Measurements from ENCODE around the gene JUND. TPM values are rescaled to one million over a fixed set of nuclear protein-coding genes. Genes with fewer than 3 reads are reported as not detected.
A peak's percentile ranks its signal among the peaks of the same experiment; 100 is the strongest.

Gene JUND
- total RNA-seq, 4 donors from 2014 or later, result 152 to 386 (median 290) TPM

DNA sequence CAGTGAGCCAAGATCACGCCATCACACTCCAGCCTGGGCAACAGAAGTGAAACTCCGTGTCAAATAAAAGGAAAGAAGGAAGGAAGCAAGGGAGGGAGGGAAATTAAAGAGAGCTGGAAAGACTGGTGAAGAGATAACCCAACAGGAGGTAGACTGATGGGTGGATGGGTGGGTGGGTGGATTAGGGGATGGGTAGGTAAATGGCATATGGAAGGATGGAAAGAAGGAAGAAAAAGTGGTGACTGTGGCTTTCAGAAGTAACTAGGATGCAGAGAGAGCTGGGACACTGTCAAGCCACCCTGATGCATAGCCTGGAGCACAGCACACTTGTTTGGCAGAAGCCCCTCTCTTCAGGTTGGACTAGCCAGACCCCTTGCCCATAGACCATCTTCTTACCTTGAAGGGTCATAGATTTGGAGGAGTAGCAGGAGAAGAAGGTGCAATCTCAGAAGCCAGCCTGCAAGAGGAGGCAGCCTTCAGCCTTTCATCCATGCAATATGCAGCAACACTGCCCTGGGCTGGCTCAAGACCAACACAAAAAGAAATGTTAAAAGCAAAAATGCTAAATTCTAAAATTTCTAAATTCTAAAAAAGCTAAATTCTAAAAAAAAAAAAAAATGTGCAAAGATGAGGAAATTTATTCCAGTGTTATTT lies 12.2 kb downstream of the JUND start:
- H3K4me3 ChIP-seq, result no peak overlapping the region
- intact Hi-C loops (cut with DNase I; ENCODE audit: low total_unique reads), result no loop called here
- H3K4me1 ChIP-seq, result peaks cover 0 to 3% of the 10 kb centered on the region in 2 donors
- H3K36me3 ChIP-seq, result no peaks in the 10 kb centered on the region
- H3K27ac ChIP-seq, result no peak overlapping the region
- no peak for DNase-seq
- no peaks in the 10 kb centered on the region for H3K9me3 ChIP-seq
- H3K27me3 ChIP-seq, result no peaks in the 10 kb centered on the region
- no peak for TF ChIP-seq POLR2A (IDR thresholded peaks at IDR 0.05)
- TF ChIP-seq CTCF (IDR thresholded peaks at IDR 0.05), result no peak

GRCh38 chr19:18266771-18267686 lies 14.4 kb downstream of the JUND start:
- intact Hi-C loops (cut with DNase I; ENCODE audit: low total_unique reads), result no loop called here
- Histone ChIP-seq H3K4me1 (no peaks in the 10 kb centered on the region), H3K36me3 (no peaks in the 10 kb centered on the region), H3K4me3 (no peak overlapping the region), H3K27ac (no peak overlapping the region), H3K9me3 (no peaks in the 10 kb centered on the region), H3K27me3 (no peaks in the 10 kb centered on the region)
- DNase-seq, result peak in 1 of 2 donors; percentile 33
- TF ChIP-seq CTCF (IDR thresholded peaks at IDR 0.05) (no peak), POLR2A (IDR thresholded peaks at IDR 0.05) (no peak)

DNA sequence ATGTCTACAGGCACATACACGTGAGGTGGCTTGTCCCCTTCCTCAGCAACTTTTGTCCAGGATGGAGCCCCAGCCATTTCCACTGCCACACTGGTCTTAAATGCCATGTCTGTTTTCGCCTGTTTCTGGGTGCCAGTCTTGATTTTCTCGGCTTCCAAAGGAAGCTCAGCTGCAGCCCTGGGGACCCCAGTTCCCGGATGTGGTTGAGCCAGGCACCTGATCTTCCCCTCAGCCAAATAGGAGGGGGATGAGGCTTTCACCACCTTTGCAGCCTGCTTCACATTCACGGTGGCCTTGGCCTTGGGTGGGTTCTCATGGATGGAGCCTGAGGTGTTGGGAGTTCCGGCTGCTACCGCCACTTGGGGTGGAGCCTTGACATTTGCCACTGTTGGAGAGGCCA lies 15.8 kb downstream of the JUND start:
- H3K4me3 ChIP-seq, result no peak overlapping the region
- H3K36me3 ChIP-seq, result no peaks in the 10 kb centered on the region
- H3K27ac ChIP-seq, result no peak overlapping the region
- no peaks in the 10 kb centered on the region for H3K4me1 ChIP-seq
- DNase-seq, result no peak
- TF ChIP-seq POLR2A (IDR thresholded peaks at IDR 0.05) (no peak), CTCF (IDR thresholded peaks at IDR 0.05) (no peak)
- H3K9me3 ChIP-seq, result no peaks in the 10 kb centered on the region
- intact Hi-C loops (cut with DNase I; ENCODE audit: low total_unique reads), result no loop called here
- H3K27me3 ChIP-seq, result no peaks in the 10 kb centered on the region

GRCh38 chr19:18264971-18265540 lies 16.4 kb downstream of the JUND start:
- intact Hi-C loops (cut with DNase I; ENCODE audit: low total_unique reads), result no loop called here
- H3K27me3 ChIP-seq, result no peaks in the 10 kb centered on the region
- no peak overlapping the region for H3K27ac ChIP-seq
- H3K36me3 ChIP-seq, result no peaks in the 10 kb centered on the region
- H3K4me1 ChIP-seq, result no peaks in the 10 kb centered on the region
- H3K4me3 ChIP-seq, result no peak overlapping the region
- peak in 1 of 2 donors; percentile 17 for DNase-seq
- H3K9me3 ChIP-seq, result no peaks in the 10 kb centered on the region
- TF ChIP-seq POLR2A (IDR thresholded peaks at IDR 0.05) (no peak), CTCF (IDR thresholded peaks at IDR 0.05) (no peak)

Data from uterus (tissue), 4 donors.